Endothelial cell of umbilical vein (primary cell): ENCODE measurements around the gene ISG15. TPM values are rescaled to one million over a fixed set of nuclear protein-coding genes. Genes with fewer than 3 reads are reported as not detected.

ENCODE experiments used
- BruUV-seq: library from RNA; stranded (reverse); fragments of 400-500 nt; replicated peaks from 2 replicates; lab custom pipeline; 2021; lab: Mats Ljungman, UMichigan
- CTCF ChIA-PET: fragments of 300-600, 350-600 bp; sonication (Branson Sonifier 250); formaldehyde crosslinking; loops from one replicate; lab custom pipeline; 2021; ENCODE audit warnings: antibody characterized with exemption, inconsistent platforms; lab: Charles Lee
- POLR2A ChIA-PET: fragments of 300-600, 350-600 bp; sonication (Branson Sonifier 250); formaldehyde crosslinking; loops from one replicate; lab custom pipeline; 2021; ENCODE audit warnings: antibody characterized with exemption, inconsistent platforms; lab: Charles Lee
- DNase-seq: peaks from one replicate; pipeline ENCODE4 v3.0.0-alpha.2; 2011; ENCODE audit warnings: low read depth, low spot score
- FAIRE-seq: peaks from 2 replicates; lab custom pipeline; 2011; peaks lifted over from hg19 to GRCh38; lab: Jason Lieb, UNC
- H2AFZ ChIP-seq: 2 replicates; pipeline ENCODE4 v1.6.0; 2012; ENCODE audit warnings: low read depth, low read length, control low read depth, inconsistent platforms
- H3K27ac ChIP-seq: 2 replicates; pipeline ENCODE4 v1.5.1; 2011; ENCODE audit warnings: low read depth, mild to moderate bottlenecking, control low read depth, low read length, moderate library complexity; ENCODE audit not compliant: insufficient read depth
- H3K27me3 ChIP-seq, 2 experiments: 2 replicates each; pipeline versions ENCODE4 v1.6.0 to v1.6.1; 2011; ENCODE audit warnings: low read length in 2 of 2, mixed read lengths in 1 of 2; ENCODE audit not compliant: control insufficient read depth in 2 of 2, insufficient read depth in 2 of 2
- H3K36me3 ChIP-seq, 2 experiments: 2 replicates in 1 of 2; 3 replicates in 1 of 2; pipeline ENCODE4 v1.5.1; 2011; ENCODE audit warnings: low read length in 2 of 2, mild to moderate bottlenecking in 1 of 2, moderate library complexity in 1 of 2; ENCODE audit not compliant: control insufficient read depth in 2 of 2, insufficient read depth in 2 of 2; ENCODE audit errors: extremely low read depth in 1 of 2
- H3K4me1 ChIP-seq: 3 replicates; pipeline ENCODE4 v1.5.1; 2011; ENCODE audit warnings: mild to moderate bottlenecking, low read length; ENCODE audit not compliant: control insufficient read depth, insufficient read depth; ENCODE audit errors: extremely low read depth
- H3K4me2 ChIP-seq: 2 replicates; pipeline ENCODE4 v1.6.1; 2011; ENCODE audit warnings: low read length, control low read depth, mixed read lengths; ENCODE audit not compliant: insufficient read depth
- H3K4me3 ChIP-seq, 3 experiments: fragments of 200-600 bp in 1 of 3; sonication (generic), shearing (Covaris generic) in 1 of 3; replicated peaks in 1 of 3; 2 replicates each; pipeline ENCODE4 v1.5.1; 2011 to 2016; ENCODE audit warnings: control low read depth in 3 of 3, low read length in 3 of 3, mild to moderate bottlenecking in 2 of 3, inconsistent platforms in 1 of 3, low read depth in 1 of 3, moderate library complexity in 1 of 3; ENCODE audit not compliant: insufficient read depth in 1 of 3
- H3K79me2 ChIP-seq: 2 replicates; pipeline ENCODE4 v1.6.0; 2012; ENCODE audit warnings: low read length, inconsistent platforms; ENCODE audit not compliant: control insufficient read depth, insufficient read depth
- H3K9ac ChIP-seq: replicated peaks from 2 replicates; pipeline ENCODE3; 2011; ENCODE audit warnings: low read length, control low read depth; ENCODE audit not compliant: insufficient read depth; ENCODE audit errors: extremely low read depth
- H3K9me1 ChIP-seq: replicated peaks from 3 replicates; pipeline ENCODE4 v1.6.0; 2011; ENCODE audit warnings: mild to moderate bottlenecking, low read length; ENCODE audit not compliant: control insufficient read depth, insufficient read depth; ENCODE audit errors: extremely low read depth
- H3K9me3 ChIP-seq: replicated peaks from 2 replicates; pipeline ENCODE4 v1.5.1; 2012; ENCODE audit warnings: low read length, inconsistent platforms; ENCODE audit not compliant: control insufficient read depth, insufficient read depth
- H4K20me1 ChIP-seq: replicated peaks from 2 replicates; pipeline ENCODE3; 2011; ENCODE audit warnings: mild to moderate bottlenecking, low read length; ENCODE audit not compliant: control insufficient read depth, insufficient read depth; ENCODE audit errors: extremely low read depth
- CTCF ChIP-seq, 2 donors: IDR thresholded peaks; 1 replicate in 1 of 2; 2 replicates in 1 of 2; pipeline ENCODE4 v1.5.1; 2011; ENCODE audit warnings: low read length in 2 of 2, mild to moderate bottlenecking in 2 of 2, moderate library complexity in 2 of 2, control low read depth in 1 of 2, inconsistent platforms in 1 of 2, low read depth in 1 of 2; ENCODE audit not compliant: insufficient read depth in 1 of 2; ENCODE audit errors: extremely low read depth in 1 of 2
- EZH2 ChIP-seq: IDR thresholded peaks from 2 replicates; pipeline ENCODE4 v1.6.1; 2012; ENCODE audit warnings: borderline replicate concordance, low read depth, mild to moderate bottlenecking, moderate library complexity, low read length, inconsistent platforms; ENCODE audit not compliant: severe bottlenecking
- FOS ChIP-seq: IDR thresholded peaks from 2 replicates; pipeline ENCODE4 v1.6.1; 2011; ENCODE audit warnings: mild to moderate bottlenecking, low read length, moderate library complexity, borderline replicate concordance; ENCODE audit not compliant: insufficient read depth
- JUN ChIP-seq: IDR thresholded peaks from 2 replicates; pipeline ENCODE4 v1.6.1; 2011; ENCODE audit warnings: borderline replicate concordance, low read depth; ENCODE audit not compliant: insufficient read length, insufficient read depth
- MYC ChIP-seq: IDR thresholded peaks from one replicate; pipeline ENCODE4 v1.6.1; 2011; ENCODE audit warnings: mild to moderate bottlenecking, low read depth, low read length
- POLR2A ChIP-seq: IDR thresholded peaks from 2 replicates; pipeline ENCODE4 v1.6.1; 2012; ENCODE audit warnings: low read depth, mild to moderate bottlenecking, control low read depth, low read length
- POLR2AphosphoS5 ChIP-seq: IDR thresholded peaks from 2 replicates; pipeline ENCODE4 v1.6.1; 2012; ENCODE audit warnings: low read depth, mild to moderate bottlenecking, control low read depth, low read length, moderate library complexity; ENCODE audit not compliant: insufficient read depth
- dilution Hi-C: fragments of 300-500 bp; cut with MboI; formaldehyde crosslinking; loops from one replicate; pipeline ENCODE4 v1.15.0; 2019; ENCODE audit warnings: low sequenced_read_pairs; ENCODE audit not compliant: extremely low pct_ligation_motif_present
- intact Hi-C: fragments of 100-400 bp; cut with micrococcal nuclease; formaldehyde crosslinking; loops from one replicate; pipeline ENCODE4 v1.10.0; 2022
- polyA plus RNA-seq, 4 experiments: library from polyadenylated mRNA; depleted of rRNA in 3 of 4; stranded (reverse) in 3 of 4; unstranded in 1 of 4; fragments of >200 nt; gene quantifications; 2 replicates each; pipeline versions ENCODE4 v1.2.1 to v1.2.3, GENCODE V29; 2011 to 2012; ENCODE audit warnings: missing spikeins in 1 of 4
- total RNA-seq: library from RNA; stranded (reverse); gene quantifications from 2 replicates; pipeline ENCODE4 v1.2.3, GENCODE V29; 2021

ISG15 gene
- total and polyA plus RNA-seq, 2 donors (not counting 3 experiments of a cell fraction or from before 2014, with no cell fraction given): 44.6 to 154 TPM

GRCh38 chr1:966704-967300, 46.5 kb upstream of the ISG15 start:
- DNase-seq (peak; percentile 57), FAIRE-seq (peak; percentile 89)
- Histone ChIP-seq H3K27ac (peak overlapping the region; percentile 47), H3K36me3 (peaks cover 0 to 2% of the 10 kb centered on the region in 2 experiments), H3K4me2 (peak overlapping the region; percentile 80), H3K9me3 (no peaks in the 10 kb centered on the region), H3K27me3 (peaks cover 2% of the 10 kb centered on the region in 2 experiments), H3K4me1 (peaks cover 11% of the 10 kb centered on the region), H3K9ac (peak overlapping the region; percentile 21), H3K9me1 (no peaks in the 10 kb centered on the region), H4K20me1 (no peaks in the 10 kb centered on the region), H3K79me2 (no peaks in the 10 kb centered on the region), H3K4me3 (peak overlapping the region; percentile 7 to 60 (median 33)), H2AFZ (peak overlapping the region; percentile 35)
- ChIA-PET CTCF (interaction anchor here (0.6 to 1.8 kb wide), 8 partner anchors 9 to 325 kb away, joined by 3 to 13 read pairs (median 4); partner anchors contain the start of gene PERM1), POLR2A (no interaction called here)
- dilution Hi-C loops: no loop called here
- intact Hi-C loops: no loop called here
- BruUV-seq: no TSS peak
- TF ChIP-seq CTCF (IDR thresholded peaks at IDR 0.05; ENCODE audit: extremely low read depth in 1 of 2, insufficient read depth in 1 of 2, low read depth in 1 of 2, low read length in 2 of 2) (no peak), POLR2A (peak; percentile 50), EZH2 (no peak), POLR2AphosphoS5 (peak; percentile 74), JUN (no peak), FOS (peak; percentile 50), MYC (no peak)
